HepG2 (cell line): Measurements from ENCODE around the gene LRFN2. TPM values are rescaled to one million over a fixed set of nuclear protein-coding genes. Genes with fewer than 3 reads are reported as not detected.
A peak's percentile ranks its signal among the peaks of the same experiment; 100 is the strongest.

Experiments
- ATAC-seq: fragments of 200-7000 bp; cut with Tn5 transposase; 3 replicates; pipeline ENCODE4 v1.9.1; 2020; ENCODE audit warnings: mild to moderate bottlenecking, moderate library complexity
- BruUV-seq: library from RNA; stranded (reverse); fragments of 400-500 nt; replicated peaks from 2 replicates; lab custom pipeline; 2021; lab: Mats Ljungman, UMichigan
- CTCF ChIA-PET: fragments of 300-600 bp; formaldehyde crosslinking; extraction: SDS; loops from one replicate; lab custom pipeline; 2021; ENCODE audit warnings: low total read pairs, inconsistent platforms, low intra/inter-chr PET ratio; lab: Yijun Ruan, JAX
- POLR2A ChIA-PET: fragments of 350-600 bp; sonication (Branson Sonifier 250); formaldehyde crosslinking; loops from one replicate; lab custom pipeline; 2020; ENCODE audit warnings: antibody characterized with exemption, inconsistent platforms; lab: Yijun Ruan, JAX
- DNase-seq: peaks from one replicate; pipeline ENCODE4 v3.0.0-alpha.2; 2015; ENCODE audit warnings: low spot score
- FAIRE-seq: peaks from 3 replicates; lab custom pipeline; 2011; peaks lifted over from hg19 to GRCh38; lab: Jason Lieb, UNC
- H2AFZ ChIP-seq: one replicate; pipeline ENCODE4 v1.6.1; 2011; ENCODE audit warnings: low read length, inconsistent platforms
- H3K27ac ChIP-seq: fragments of 300-600 bp; 3 replicates; pipeline ENCODE4 v1.8.0; 2011; ENCODE audit warnings: mixed run types, mild to moderate bottlenecking, mixed read lengths, low read length, inconsistent platforms; ENCODE audit not compliant: insufficient read depth; ENCODE audit errors: extremely low read length
- H3K27me3 ChIP-seq, 2 experiments: fragments of 200-600 bp in 1 of 2; 2 replicates in 1 of 2; 3 replicates in 1 of 2; pipeline versions ENCODE4 v1.6.0 to v1.8.0; 2011; ENCODE audit warnings: low read length in 2 of 2, mild to moderate bottlenecking in 2 of 2, moderate library complexity in 2 of 2, inconsistent platforms in 1 of 2; ENCODE audit not compliant: insufficient read depth in 2 of 2, control insufficient read depth in 1 of 2
- H3K36me3 ChIP-seq, 2 experiments: fragments of 200-600 bp in 1 of 2; replicated peaks in 1 of 2; 2 replicates in 1 of 2; 3 replicates in 1 of 2; pipeline versions ENCODE4 v1.5.1 to v1.8.0; 2011; ENCODE audit warnings: low read length in 2 of 2, inconsistent platforms in 1 of 2; ENCODE audit not compliant: insufficient read depth in 2 of 2, control insufficient read depth in 1 of 2
- H3K4me1 ChIP-seq: 2 replicates; pipeline ENCODE4 v1.5.1; 2012; ENCODE audit warnings: low read length, inconsistent platforms; ENCODE audit not compliant: insufficient read depth
- H3K4me2 ChIP-seq: 2 replicates; pipeline ENCODE4 v1.6.0; 2011; ENCODE audit warnings: low read depth, low read length, inconsistent platforms
- H3K4me3 ChIP-seq, 3 experiments: fragments of 200-600 bp in 1 of 3; sonication (generic), shearing (Covaris generic) in 1 of 3; replicated peaks in 1 of 3; 2 replicates each; pipeline ENCODE4 v1.5.1; 2011 to 2016; ENCODE audit warnings: low read length in 3 of 3, inconsistent platforms in 2 of 3, low read depth in 2 of 3, mild to moderate bottlenecking in 2 of 3, control low read depth in 1 of 3, mixed read lengths in 1 of 3; ENCODE audit not compliant: insufficient read depth in 1 of 3
- H3K79me2 ChIP-seq: one replicate; pipeline ENCODE4 v1.6.1; 2011; ENCODE audit warnings: low read length, inconsistent platforms; ENCODE audit not compliant: insufficient read depth
- H3K9ac ChIP-seq: 2 replicates; pipeline ENCODE4 v1.6.0; 2011; ENCODE audit warnings: mild to moderate bottlenecking, low read depth, low read length, inconsistent platforms; ENCODE audit not compliant: insufficient read depth
- H3K9me3 ChIP-seq: 2 replicates; pipeline ENCODE4 v1.5.1; 2012; ENCODE audit warnings: mild to moderate bottlenecking, low read length
- H4K20me1 ChIP-seq: 2 replicates; pipeline ENCODE4 v1.6.0; 2011; ENCODE audit warnings: inconsistent platforms, mild to moderate bottlenecking, low read length, moderate library complexity; ENCODE audit not compliant: insufficient read depth
- ATAD3A ChIP-seq: sonication (generic); formaldehyde crosslinking; IDR thresholded peaks from 2 replicates; pipeline ENCODE4 v1.4.0; 2020; ENCODE audit warnings: missing genetic modification reagents
- CREB1 ChIP-seq, 2 experiments: fragments of 450-650 bp in 1 of 2; IDR thresholded peaks; 2 replicates each; pipeline ENCODE4 v1.6.1; 2016 to 2017; ENCODE audit warnings: control low read depth in 1 of 2, mild to moderate bottlenecking in 1 of 2, missing compliant biosample characterization in 1 of 2, missing genetic modification characterization in 1 of 2
- DR1 ChIP-seq: sonication (generic); formaldehyde crosslinking; IDR thresholded peaks from 2 replicates; pipeline ENCODE4 v1.8.0; 2021; ENCODE audit warnings: mild to moderate bottlenecking, missing genetic modification reagents, inconsistent platforms
- EEA1 ChIP-seq: sonication (generic); formaldehyde crosslinking; IDR thresholded peaks from 2 replicates; pipeline ENCODE4 v1.5.1; 2020; ENCODE audit warnings: mild to moderate bottlenecking, missing genetic modification reagents, borderline replicate concordance
- HBP1 ChIP-seq: IDR thresholded peaks from 2 replicates; pipeline ENCODE4 v1.6.1; 2016; ENCODE audit warnings: low read depth, control low read depth
- HOXA7 ChIP-seq: sonication (generic); formaldehyde crosslinking; IDR thresholded peaks from 2 replicates; pipeline ENCODE4 v1.8.1; 2022; ENCODE audit warnings: mild to moderate bottlenecking, missing genetic modification reagents, moderate library complexity
- KLF11 ChIP-seq: IDR thresholded peaks from 2 replicates; pipeline ENCODE4 v1.6.1; 2016; ENCODE audit warnings: missing compliant biosample characterization
- MAFK ChIP-seq, 2 experiments: IDR thresholded peaks in 1 of 2; conservative IDR thresholded peaks in 1 of 2; 2 replicates each; pipeline ENCODE4 v1.6.1; 2011; ENCODE audit warnings: improper control_type of control experiment in 2 of 2, low read length in 2 of 2
- NFKB2 ChIP-seq: sonication (generic); formaldehyde crosslinking; IDR thresholded peaks from 2 replicates; pipeline ENCODE4 v1.4.0; 2020; ENCODE audit warnings: missing genetic modification reagents, borderline replicate concordance
- RCOR2 ChIP-seq: IDR thresholded peaks from 2 replicates; pipeline ENCODE4 v1.6.1; 2016; ENCODE audit warnings: missing biosample characterization, missing genetic modification reagents
- SETDB1 ChIP-seq: sonication (generic); formaldehyde crosslinking; IDR thresholded peaks from 2 replicates; pipeline ENCODE4 v1.5.1; 2020; ENCODE audit warnings: missing genetic modification reagents, mild to moderate bottlenecking, borderline replicate concordance
- SRF ChIP-seq: IDR thresholded peaks from 2 replicates; pipeline ENCODE4 v1.6.1; 2011; ENCODE audit warnings: mild to moderate bottlenecking, low read depth, low read length, moderate library complexity
- ZEB1 ChIP-seq: IDR thresholded peaks from 2 replicates; pipeline ENCODE4 v1.6.1; 2012; ENCODE audit warnings: mild to moderate bottlenecking, low read depth, inconsistent platforms; ENCODE audit not compliant: insufficient replicate concordance
- ZNF232 ChIP-seq: sonication (generic); formaldehyde crosslinking; IDR thresholded peaks from 2 replicates; pipeline ENCODE4 v1.4.0; 2020; ENCODE audit warnings: missing genetic modification reagents, borderline replicate concordance
- ZNF652 ChIP-seq: IDR thresholded peaks from 2 replicates; pipeline ENCODE4 v1.6.1; 2016; ENCODE audit warnings: low read depth, borderline replicate concordance
- WGBS: methylation state at CpG from one replicate; pipeline ENCODE4 v1.1.6; 2017; ENCODE audit warnings: low lambda C conversion rate; 5-methylcytosine and 5-hydroxymethylcytosine counted together
- in situ Hi-C: cut with HindIII; loops from 2 replicates; pipeline ENCODE4 v1.10.0; 2017; ENCODE audit warnings: low pct_unique_long_range_greater_than_20kb; ENCODE audit not compliant: extremely low pct_ligation_motif_present
- intact Hi-C: fragments of 100-400 bp; cut with micrococcal nuclease; formaldehyde crosslinking; loops from one replicate; pipeline ENCODE4 v1.10.0; 2022; ENCODE audit not compliant: unreplicated experiment
- polyA plus RNA-seq, 8 experiments: library from polyadenylated mRNA; depleted of rRNA in 3 of 8; stranded (reverse) in 7 of 8; unstranded in 1 of 8; fragments of >200 nt; fragmentation: Illumina TruSeq in 4 of 8; extraction: Trizol in 4 of 8; gene quantifications; 2 replicates each; pipeline versions ENCODE4 v1.2.1 to v1.2.3, GENCODE V29; 2011 to 2016; ENCODE audit warnings: low read depth in 4 of 8, missing spikeins in 1 of 8, mixed read lengths in 1 of 8; ENCODE audit not compliant: insufficient read depth in 1 of 8
- total RNA-seq, 5 experiments: library from RNA; depleted of rRNA; stranded (reverse); fragments of >200 nt; fragmentation: Illumina TruSeq; extraction: Trizol; gene quantifications; 2 replicates each; pipeline ENCODE4 v1.2.3, GENCODE V29; 2016; ENCODE audit warnings: low read depth in 1 of 5
- TF ChIP-seq, protein P1 (sequence below): sonication (generic); formaldehyde crosslinking; IDR thresholded peaks from 2 replicates; pipeline ENCODE4 v1.8.1; 2023; ENCODE audit warnings: mild to moderate bottlenecking, moderate library complexity, missing genetic modification reagents

The LRFN2 gene
- total and polyA plus RNA-seq, 2 of the 13 experiments (the other 11 are each of a cell fraction or from before 2014, with no cell fraction given): not detected

GRCh38 chr6:40510442-40510841, 76.7 kb downstream of the LRFN2 start:
- TF ChIP-seq ZNF232 (no peak), NFKB2 (CRISPR knock-in tag) (no peak), KLF11 (no peak), RCOR2 (CRISPR knock-in tag) (no peak), EEA1 (no peak), ZNF652 (CRISPR knock-in tag) (no peak)
- TF ChIP-seq, protein P1, sequence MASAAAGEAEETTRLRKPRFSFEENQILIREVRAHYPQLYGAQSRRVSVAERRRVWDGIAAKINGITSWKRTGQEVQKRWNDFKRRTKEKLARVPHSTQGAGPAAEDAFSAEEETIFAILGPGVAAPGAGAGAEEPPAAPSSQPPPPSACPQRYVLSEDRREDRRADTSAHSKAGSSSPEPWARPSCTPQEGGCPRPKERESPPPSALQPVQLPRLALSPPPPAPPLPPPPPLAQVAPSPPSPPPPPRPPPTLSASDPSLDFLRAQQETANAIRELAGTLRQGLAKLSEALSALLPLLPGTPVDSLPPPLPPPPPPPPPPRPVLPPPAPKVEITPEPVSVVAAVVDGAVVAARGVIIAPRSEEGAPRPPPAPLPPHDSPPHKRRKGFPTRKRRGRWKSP (CRISPR knock-in tag): no peak
- ATAC-seq: no peak
- POLR2A ChIA-PET: no interaction called here
- Histone ChIP-seq H3K4me2 (no peak overlapping the region), H4K20me1 (no peaks in the 10 kb centered on the region), H2AFZ (no peak overlapping the region), H3K79me2 (no peaks in the 10 kb centered on the region), H3K9ac (no peak overlapping the region), H3K9me3 (no peaks in the 10 kb centered on the region), H3K27ac (no peak overlapping the region), H3K27me3 (no peaks in the 10 kb centered on the region; a peak in 1 of 5 replicates), H3K4me1 (no peaks in the 10 kb centered on the region), H3K36me3 (no peaks in the 10 kb centered on the region), H3K4me3 (no peak overlapping the region)
- no peak for DNase-seq
- CTCF ChIA-PET: no interaction called here
- intact Hi-C loops: no loop called here
- in situ Hi-C loops: no loop called here
- WGBS: under 1% methylated on average over 4 of the region's 4 CpGs
- BruUV-seq: no TSS peak
- FAIRE-seq: no peak

GRCh38 chr6:40509716-40510260, 77.4 kb downstream of the LRFN2 start:
- no peak for DNase-seq
- H3K27me3 ChIP-seq: no peaks in the 10 kb centered on the region; a peak in 1 of 5 replicates
- no peak for ATAC-seq

More at GRCh38 chr6:40509716-40510260, 77.4 kb downstream of the LRFN2 start:
- Histone ChIP-seq H3K4me1 (no peaks in the 10 kb centered on the region), H2AFZ (no peak overlapping the region), H3K79me2 (no peaks in the 10 kb centered on the region), H3K4me2 (no peak overlapping the region), H3K9ac (no peak overlapping the region), H3K27ac (no peak overlapping the region), H4K20me1 (no peaks in the 10 kb centered on the region), H3K9me3 (no peaks in the 10 kb centered on the region), H3K4me3 (no peak overlapping the region), H3K36me3 (no peaks in the 10 kb centered on the region)
- TF ChIP-seq DR1 (CRISPR knock-in tag) (no peak), SRF (no peak), MAFK (conservative IDR thresholded peaks at IDR 0.05 in 1 of 2, IDR thresholded peaks at IDR 0.05 in 1 of 2; ENCODE audit: low read length in 2 of 2) (no peak), HOXA7 (CRISPR knock-in tag) (peak; percentile 49; the same call in 1 of the 2 replicates), HBP1 (CRISPR knock-in tag) (no peak), ATAD3A (no peak), CREB1 (IDR thresholded peaks at IDR 0.05) (no peak), CREB1 (CRISPR knock-in tag; IDR thresholded peaks at IDR 0.05) (no peak), ZEB1 (no peak), SETDB1 (CRISPR knock-in tag) (no peak)
- ChIA-PET POLR2A (no interaction called here), CTCF (no interaction called here)
- FAIRE-seq: no peak
- WGBS: 34% methylated on average over 11 of the region's 11 CpGs
- in situ Hi-C loops (no loop called here), intact Hi-C loops (no loop called here)
- BruUV-seq: no TSS peak
